NCI-H2081 treated with DMSO at 0.1 percent for 48 hours (cell line): ENCODE results near the gene GOLGA6D.
"Not testable (repeated sequence)": the region's sequence is repeated elsewhere in the genome, so short reads cannot be mapped to it uniquely, and the experiment has no call there.

Experiments used
- DNase-seq: peaks from one replicate; lab custom pipeline; 2025; lab: John Stamatoyannopoulos, UW

GOLGA6D gene

GRCh38 chr15:75333654-75334419 is 51.2 kb downstream of the GOLGA6D start:
- not testable (repeated sequence) for DNase-seq

GRCh38 chr15:75335313-75335704 is 52.7 kb downstream of the GOLGA6D start:
- no peak for DNase-seq

GRCh38 chr15:75335705-75336355 is 53.2 kb downstream of the GOLGA6D start, which contains the start of gene COMMD4:
Gene COMMD4, plus strand, starts transcription at chr15:75336063. Its CDS starts 27 bp downstream, at chr15:75336090.
- peak; percentile 34 for DNase-seq

GRCh38 chr15:75338661-75339240 is 56.1 kb downstream of the GOLGA6D start:
- DNase-seq = no peak

- DNase-seq = no peak
Measured at GRCh38 chr15:75339531-75340240, 57.1 kb downstream of the GOLGA6D start.

- no peak for DNase-seq
Measured at GRCh38 chr15:75342221-75342620, 59.6 kb downstream of the GOLGA6D start.

- DNase-seq = not testable (repeated sequence)
Measured at GRCh38 chr15:75343953-75344352, 61.3 kb downstream of the GOLGA6D start.
